GM21367 (cell line): ENCODE results near the gene NPAS3.
A peak's percentile ranks its signal among the peaks of the same experiment; 100 is the strongest.

Experiments used
- ATAC-seq: cut with Tn5 transposase; IDR thresholded peaks from one replicate; pipeline ENCODE4 v1.9.1; 2021; ENCODE audit not compliant: unreplicated experiment

NPAS3 gene

GRCh38 chr14:33655421-33655820 lies 716.7 kb downstream of the NPAS3 start:
- ATAC-seq, result no peak

GRCh38 chr14:33657476-33657875 lies 718.8 kb downstream of the NPAS3 start:
- no peak for ATAC-seq

- ATAC-seq, result no peak
Measured at GRCh38 chr14:33660248-33660647, 721.6 kb downstream of the NPAS3 start.

DNA sequence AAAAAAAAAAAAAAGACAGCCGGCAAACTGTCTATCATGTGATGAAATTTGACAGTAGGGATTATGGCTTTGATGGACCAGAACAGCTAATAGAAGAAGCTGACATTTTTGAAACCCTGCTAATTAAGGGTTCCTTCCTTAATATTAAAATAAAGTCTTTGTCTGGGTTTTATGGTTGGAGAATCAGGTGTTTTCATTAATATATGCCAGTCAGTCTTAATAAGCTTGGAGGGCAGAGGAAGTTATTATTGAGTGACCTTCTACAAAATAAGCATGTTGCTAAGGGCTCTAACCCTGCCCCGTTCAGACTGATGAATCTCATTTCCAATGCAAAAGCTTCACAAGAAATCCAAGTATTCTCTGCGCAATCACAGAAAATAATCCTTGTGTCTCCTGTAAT lies 722.4 kb downstream of the NPAS3 start:
- ATAC-seq, result no peak

DNA sequence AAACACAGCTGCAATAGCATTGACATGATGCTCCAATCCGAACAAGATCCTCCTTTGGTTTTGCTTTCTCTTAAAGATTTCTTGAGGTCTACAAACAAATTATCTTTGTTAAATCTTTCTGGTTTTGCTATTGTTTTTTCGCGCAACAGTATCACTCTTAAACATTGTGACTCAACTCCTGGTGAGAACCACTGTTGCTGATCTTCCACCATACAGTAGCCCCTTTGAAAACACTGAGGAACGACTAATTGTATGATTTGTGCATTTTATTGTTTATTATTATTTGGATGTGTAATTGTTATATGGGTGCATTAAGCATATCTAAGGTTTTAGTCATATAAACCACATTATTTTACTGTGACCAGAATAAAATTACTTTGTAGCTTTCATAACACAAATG lies 729.4 kb downstream of the NPAS3 start:
- no peak for ATAC-seq

DNA sequence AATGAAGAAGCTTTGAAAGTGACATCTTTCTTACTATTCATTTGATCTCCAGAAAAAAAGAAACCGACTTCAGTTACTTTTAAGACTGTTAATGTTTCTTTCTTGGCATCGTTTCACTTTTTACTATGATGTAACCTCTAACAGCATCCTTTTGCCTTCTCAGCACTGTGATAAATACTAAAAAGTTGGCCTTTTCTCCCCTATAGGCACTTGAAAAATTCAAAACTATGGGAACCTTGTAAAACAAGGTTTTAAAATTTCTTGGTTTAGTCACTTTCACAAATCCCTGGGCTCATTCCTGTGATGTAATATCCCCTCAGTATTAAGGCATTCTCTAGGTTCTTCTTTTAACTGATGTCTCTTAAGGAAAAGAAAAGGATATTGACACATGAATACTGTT lies 730.4 kb downstream of the NPAS3 start:
- ATAC-seq, result no peak

DNA sequence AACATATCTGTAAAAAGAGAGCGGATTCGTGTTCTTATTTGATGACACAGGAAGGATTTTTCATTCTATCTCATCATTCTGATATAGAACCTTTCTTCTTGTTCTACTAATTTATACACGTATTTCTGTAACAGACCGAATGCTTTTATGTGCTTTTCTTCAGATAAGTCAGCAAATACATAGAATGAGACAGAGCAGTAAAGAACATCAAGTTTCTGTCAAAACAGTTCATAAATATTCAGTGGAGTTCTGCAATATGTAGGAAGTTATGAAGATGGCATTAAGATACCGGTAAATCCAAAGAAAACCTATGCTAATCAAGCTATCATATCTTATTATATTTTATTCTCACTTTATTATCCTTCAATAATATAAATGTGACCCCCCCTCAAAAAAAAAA lies 731.6 kb downstream of the NPAS3 start:
- ATAC-seq, result no peak

DNA sequence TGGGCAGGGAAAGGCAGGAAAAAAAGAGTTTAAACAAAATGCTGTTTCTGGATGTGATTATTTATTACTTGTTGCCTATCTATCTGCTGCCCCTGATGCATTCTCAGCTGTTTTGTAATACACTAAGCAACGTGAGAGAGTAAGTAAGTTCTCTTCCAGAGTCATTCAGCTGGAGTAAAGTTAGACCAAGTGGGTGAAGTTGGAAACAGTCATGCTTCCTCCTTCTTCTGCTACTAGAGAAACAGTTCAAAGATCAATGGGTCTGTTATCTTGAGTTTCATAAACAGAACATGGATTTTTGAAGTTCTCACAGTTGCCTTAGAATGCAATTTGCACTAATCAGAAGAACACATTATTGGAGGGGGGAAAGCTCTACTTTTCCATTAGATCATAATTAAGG lies 732.9 kb downstream of the NPAS3 start:
- ATAC-seq, result no peak

DNA sequence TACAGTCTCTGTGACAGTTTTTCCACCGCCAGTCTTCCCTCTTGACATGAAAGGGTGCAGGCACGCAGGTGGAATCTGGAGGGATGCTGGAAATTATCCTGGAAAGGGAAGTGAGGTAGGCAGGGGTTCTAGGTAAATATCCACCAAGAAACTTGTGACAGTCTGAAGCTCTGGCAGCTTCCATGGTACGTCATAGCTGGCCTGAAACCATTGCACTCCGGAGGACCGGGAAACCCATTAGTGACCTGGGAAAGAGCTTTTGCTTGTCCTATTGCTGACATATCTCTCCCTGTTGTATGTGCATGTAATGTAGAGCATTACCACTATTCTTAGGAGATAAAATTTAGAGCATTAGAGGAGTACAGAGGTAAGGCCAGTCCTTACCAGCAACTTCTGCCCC lies 736.2 kb downstream of the NPAS3 start:
- no peak for ATAC-seq

DNA sequence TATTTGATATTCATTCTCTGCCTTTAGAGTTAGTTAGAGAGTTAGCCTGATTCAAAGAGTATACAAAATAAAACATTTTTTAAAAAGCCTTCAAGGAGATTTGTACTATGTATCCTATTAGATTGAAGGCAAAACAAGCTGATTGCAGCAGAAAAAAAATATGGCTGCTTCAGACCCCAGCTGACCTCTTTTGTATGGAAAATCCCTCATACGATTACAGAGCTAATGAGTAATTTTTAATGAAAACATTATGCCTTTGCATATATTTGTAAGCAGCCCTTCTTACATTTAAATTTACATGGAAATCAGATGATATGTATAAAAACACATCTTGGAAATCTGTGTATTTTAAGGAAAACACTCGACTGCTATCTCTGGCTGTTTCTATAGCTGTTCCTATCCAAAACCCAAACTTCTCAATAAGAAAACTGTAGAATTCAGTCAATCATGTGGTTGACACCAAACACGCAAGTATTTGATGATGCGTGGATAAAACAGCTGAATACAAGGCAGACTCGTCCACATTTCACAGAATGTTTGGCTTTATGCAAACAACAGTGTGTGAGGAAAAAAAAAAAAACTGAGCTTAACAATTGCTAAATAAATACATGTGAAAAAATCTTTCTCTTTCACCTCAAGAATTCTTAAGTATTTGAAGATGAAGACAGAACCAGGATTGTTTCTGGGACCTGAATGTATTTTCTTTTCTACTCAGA lies 736.9 kb downstream of the NPAS3 start:
- no peak for ATAC-seq

- ATAC-seq, result peak; percentile 86
Measured at GRCh38 chr14:33676135-33676566, 737.5 kb downstream of the NPAS3 start.

- ATAC-seq, result no peak
Measured at GRCh38 chr14:33676891-33677290, 738.2 kb downstream of the NPAS3 start.

DNA sequence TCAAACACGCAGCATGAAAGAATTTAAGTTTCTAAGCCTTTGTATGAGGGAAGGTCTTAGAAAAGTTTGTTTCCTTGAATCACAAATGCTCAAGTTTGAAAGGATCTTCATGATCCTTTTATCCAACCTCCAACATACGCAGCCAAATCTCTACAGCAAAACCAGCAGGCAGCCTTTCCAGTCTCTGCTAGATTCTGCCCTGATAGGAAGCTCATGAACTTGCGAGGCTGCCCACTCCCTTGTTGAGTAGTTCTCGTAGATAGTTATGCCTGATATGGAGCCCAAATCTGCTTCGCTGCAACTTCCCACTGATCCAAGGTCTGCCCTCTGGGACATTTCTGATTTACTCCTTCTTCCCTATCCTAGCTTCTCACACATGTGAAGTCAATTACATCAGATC lies 739.3 kb downstream of the NPAS3 start:
- no peak for ATAC-seq

DNA sequence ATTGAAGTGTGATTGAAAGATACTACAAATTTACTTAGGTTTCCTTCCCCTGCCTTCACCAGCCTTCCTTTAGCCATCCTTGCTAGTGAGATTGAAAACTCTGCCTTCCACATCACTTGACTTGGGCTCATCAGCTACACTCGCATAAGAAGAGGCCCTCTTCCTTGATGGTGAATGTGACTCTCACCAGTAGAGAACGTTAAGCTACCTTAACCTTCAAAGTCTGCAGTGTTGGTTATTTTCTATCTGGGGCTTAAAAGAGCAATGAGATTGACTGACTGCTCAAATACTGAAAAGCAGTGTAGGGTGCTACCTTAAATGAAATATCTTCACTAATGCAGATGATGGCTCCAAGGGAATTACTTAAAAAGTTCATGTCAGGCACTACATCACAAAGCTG lies 740.3 kb downstream of the NPAS3 start:
- no peak for ATAC-seq

GRCh38 chr14:33679461-33680225 lies 741.0 kb downstream of the NPAS3 start:
- ATAC-seq, result no peak

DNA sequence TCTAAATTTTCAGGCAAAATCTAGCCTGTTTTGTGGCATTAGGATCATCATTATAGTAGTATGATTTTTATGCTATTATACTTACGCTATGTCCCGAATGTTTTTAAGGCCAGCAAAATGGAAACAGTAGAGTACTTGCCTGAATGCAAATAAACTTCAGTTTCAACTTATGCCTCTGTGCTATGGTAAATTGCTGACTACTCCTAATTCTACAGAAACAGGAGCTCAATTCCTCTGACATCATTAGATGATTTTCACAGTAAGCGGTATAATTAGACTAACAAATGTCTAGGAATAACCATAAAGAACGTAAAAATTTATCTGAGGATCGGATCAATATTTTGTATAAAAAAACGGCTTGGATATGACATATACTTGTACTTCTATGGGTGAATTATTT lies 742.2 kb downstream of the NPAS3 start:
- ATAC-seq, result no peak

- ATAC-seq, result no peak
Measured at GRCh38 chr14:33682760-33683159, 744.1 kb downstream of the NPAS3 start.

GRCh38 chr14:33685026-33685425 lies 746.3 kb downstream of the NPAS3 start:
- no peak for ATAC-seq

- no peak for ATAC-seq
Measured at GRCh38 chr14:33685698-33686097, 747.0 kb downstream of the NPAS3 start.

DNA sequence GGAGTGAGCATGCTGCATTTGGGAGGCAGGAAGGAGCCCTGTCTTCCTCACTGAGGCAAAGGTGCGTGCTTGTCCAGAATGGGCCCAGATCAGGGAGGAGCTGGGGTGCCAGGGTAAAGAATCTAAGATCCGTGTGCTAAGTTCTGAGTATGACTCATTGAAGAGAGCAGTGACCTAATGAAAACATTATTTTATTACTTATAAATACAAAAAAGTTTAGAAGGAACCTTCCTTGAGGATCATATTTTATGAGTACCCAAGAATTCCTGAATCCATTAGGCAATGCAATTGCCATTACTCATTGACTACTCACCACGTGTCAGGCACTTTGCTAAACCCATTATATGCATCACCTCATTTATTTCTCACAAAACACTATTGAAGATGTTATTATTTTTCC lies 747.5 kb downstream of the NPAS3 start:
- no peak for ATAC-seq

GRCh38 chr14:33686856-33687255 lies 748.2 kb downstream of the NPAS3 start:
- no peak for ATAC-seq

DNA sequence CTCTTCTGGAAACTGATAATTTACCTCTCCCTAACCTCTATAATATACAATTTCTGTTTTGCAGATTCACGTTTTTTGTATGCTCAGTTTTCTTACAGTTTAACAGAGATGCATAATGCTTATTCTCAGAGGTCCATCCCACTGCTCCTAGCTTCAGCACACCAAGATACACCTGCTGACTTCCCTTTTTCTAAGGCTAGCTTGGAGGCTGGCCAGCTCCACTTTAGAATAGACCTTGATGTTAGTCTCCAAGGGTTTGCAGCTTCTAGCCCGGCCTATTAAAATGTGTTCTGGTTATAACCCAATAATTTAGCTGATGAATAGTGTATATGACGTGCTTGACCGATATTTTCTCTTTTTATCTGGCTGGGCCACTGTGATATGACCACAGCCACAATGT lies 751.0 kb downstream of the NPAS3 start:
- no peak for ATAC-seq

- ATAC-seq, result no peak
Measured at GRCh38 chr14:33691907-33692306, 753.2 kb downstream of the NPAS3 start.
